Right forelimb (tissue), 1 donor: Measurements from ENCODE around the gene ZBTB37.
"Not testable (repeated sequence)": the region's sequence is repeated elsewhere in the genome, so short reads cannot be mapped to it uniquely, and the experiment has no call there.

ENCODE experiments used
- DNase-seq: peaks from one replicate; pipeline ENCODE4 v3.0.0-alpha.2; 2018

The ZBTB37 gene

DNA sequence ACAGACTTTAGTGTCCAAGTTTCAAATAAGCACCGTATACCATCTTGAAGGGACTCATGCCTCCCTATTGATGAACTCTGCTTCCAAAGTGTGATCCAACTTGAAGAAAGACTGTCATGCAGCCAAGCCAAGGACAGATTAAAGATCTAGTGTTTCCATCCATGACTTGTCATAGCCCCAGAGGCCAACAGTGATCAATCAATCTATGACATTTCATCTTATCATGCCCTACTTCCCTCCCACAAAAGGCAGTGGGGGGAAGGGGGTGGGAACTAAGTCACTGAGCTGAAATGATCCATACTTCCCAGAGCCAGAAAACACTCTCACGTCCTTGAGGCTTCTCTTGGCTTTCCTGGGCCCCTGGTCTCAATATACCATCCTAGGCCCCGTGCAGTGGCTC, 44.9 kb downstream of the ZBTB37 start:
- DNase-seq = no peak

DNA sequence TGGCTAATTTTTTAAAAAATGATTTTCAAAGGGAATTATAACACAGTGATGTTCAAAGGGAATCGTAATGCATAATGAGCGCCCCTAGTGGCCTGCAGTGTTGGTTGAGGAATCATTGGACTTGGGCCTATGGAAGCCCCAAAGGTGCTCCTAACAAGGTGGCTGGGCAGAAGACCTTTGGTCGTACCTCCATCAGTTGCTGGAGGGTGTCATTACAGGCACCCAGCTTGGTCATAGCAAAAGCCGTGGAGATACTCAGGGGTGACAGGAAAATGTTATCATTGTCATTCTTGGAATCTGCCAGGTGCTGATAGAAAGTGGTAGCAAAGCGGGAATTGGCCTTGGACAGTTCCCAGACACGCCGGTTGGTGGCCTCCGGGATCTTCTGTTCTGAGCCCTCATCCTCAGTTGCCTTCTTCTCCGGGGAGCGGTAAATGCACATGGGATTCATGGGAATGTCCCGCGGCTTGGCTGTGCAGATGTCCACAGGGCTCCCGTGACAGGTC, 46.2 kb downstream of the ZBTB37 start:
- DNase-seq = no peak

DNA sequence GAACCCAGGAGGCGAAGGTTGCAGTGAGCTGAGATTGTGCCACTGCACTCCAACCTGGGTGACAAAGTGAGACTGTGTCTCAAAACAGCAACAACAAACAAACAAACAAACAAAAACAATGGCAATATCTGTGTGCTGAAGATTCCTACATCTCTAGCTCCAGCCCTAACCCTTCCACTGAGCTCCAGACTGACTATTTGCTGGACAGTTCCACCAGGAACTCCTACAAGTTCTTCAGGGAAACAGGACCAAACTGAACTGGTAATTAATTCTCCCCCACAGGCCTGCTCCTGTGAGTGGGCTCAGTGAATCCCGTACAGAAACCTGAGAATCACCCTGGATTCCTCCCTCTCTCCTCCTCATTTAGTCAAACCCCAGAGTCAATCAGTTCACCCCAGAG, 47.4 kb downstream of the ZBTB37 start:
- no peak for DNase-seq

DNA sequence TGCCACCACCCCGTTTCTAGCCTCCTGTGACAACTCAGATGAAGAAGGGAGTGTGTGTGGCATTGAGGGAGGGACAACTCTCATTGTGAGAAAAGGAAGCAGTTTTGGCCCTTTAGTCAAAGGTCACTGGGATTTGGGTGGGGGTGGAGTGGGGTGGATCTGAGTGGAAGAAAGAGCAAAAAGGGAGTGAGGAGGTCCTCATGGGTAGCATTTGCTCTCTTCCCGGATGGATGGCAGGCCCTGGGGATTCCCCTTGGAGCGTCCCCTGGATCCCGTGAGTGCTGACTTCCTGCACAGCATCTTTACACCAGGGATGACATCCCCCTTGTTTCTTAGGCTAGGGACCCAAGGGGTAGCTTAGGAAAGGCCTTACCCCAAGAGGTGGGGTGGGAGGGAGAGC, 48.5 kb downstream of the ZBTB37 start:
- DNase-seq = no peak

DNA sequence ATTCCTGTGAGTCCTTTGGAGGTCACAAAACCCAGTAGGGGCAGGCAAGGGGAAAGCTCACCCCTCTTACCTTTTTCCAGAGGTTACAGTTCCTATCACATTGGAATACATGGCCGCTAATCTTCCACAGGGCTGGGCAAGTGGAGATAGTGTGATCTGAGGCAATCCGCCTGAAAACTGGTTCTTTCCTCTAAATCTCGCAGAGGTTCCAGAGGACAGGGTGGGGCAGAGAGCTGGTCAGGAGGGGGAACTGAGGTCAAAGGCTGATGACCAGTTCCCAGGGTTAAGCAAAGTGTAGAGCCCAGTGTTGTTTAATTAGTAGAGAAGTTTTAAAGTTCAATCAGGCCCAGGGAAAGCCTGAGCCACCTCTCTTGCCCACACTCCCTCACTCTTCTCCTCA, 49.0 kb downstream of the ZBTB37 start, which contains the start of gene SERPINC1:
Gene SERPINC1 (minus strand): TSS at position 179 of the 400 bp plus-strand sequence. CDS start 68 bp downstream, at position 111.
- DNase-seq = no peak

DNA sequence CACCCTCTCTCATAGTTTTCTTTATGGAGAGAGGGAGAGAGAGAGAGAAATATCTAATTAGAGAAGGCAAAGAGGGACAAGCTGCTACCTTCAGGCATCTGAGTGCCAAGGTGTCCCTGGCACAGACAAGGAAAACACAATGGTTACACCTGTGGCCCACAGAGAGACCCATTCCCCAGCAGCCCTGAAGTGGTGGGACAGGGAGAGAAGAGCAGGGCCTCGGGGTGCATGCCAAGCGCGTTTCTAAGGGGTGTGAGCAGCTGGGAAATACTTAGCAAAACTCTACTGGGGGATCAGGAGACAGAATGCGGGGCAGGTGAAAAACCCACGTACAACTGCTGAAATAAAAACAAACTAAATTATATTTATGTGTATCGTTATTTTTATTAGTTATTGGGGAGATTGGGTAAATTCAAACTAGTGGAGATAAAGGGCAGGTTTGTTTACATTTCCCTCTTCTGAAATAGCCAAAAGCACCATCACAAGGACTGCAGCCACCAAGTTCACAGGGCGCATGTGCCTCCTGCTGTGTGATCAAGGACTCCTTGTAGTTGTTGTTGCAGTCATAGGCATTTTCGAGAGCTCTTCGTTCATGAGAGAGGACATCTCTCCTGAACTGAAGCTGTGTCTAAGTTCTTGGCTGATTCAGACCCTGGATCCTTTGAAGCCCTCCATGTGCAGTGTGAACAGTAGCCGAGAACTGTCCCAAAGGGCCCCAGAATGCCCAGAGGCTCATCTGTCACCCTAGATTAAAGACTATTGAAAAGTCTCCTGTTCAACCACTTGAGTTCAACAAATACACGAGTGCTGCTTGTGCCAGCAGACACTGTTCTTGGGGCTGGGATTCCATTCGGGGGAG, 49.7 kb downstream of the ZBTB37 start:
- no peak for DNase-seq

DNA sequence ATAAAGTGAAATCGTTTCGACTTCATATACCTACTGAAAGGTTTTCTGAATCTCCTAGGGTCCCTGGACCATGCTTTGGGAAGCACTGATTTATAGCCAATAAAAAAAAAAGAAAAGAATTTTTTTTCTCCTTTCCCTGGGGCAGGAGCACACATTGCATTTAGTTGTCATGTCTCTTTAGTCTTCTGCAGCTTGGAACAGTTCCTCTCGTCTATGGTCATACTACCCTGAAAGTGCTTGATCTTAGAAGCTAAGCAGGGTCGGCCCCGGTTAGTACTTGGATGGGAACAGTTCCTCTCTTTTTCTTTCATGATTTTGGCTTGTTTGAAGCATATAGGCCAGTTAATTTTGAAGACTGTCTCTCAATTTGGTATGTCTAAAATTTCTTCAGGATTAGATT, 52.7 kb downstream of the ZBTB37 start:
- no peak for DNase-seq

DNA sequence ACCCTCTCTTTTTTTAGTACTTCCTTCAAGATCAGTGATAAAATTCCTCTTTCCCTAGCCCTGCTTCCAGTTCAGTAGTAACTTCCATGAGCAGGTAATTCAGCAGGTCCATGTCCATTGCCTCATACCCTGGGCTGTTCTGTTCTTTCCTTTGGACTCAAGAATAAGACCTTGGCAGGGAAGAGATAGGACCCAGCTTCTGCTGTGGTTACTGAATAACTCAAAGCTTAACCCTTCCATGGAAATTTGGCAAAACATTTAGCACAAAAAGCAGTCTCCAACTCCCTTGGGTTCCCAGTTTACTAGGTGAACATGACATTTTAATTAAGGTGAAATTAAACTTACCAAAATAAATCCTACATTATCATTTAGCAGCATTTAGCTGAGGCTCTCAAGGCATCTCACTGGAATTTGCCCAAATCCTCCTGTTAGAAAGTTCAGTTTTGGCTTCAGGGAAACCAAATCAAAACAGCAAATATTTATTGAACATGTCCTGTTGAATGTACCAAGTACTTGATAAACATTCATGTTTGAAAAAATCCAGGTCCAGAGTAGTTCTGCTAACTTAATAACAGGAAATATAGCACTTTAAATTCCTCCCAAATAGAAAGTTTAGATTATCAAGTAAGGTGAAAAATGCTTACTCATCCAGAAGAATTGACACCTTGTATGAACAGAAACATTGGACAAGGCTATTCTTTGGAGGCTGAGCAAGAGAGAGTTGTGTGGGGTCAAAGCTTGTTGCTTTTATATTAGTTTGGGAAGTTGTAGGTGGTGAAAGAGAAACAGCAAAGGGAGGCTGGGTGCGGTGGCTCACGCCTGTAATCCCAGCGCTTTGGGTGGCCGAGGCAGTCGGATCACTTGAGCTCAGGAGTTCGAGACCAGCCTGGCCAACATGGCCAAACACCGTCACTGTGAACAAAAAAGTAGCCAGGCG, 57.4 kb downstream of the ZBTB37 start:
- DNase-seq = no peak

DNA sequence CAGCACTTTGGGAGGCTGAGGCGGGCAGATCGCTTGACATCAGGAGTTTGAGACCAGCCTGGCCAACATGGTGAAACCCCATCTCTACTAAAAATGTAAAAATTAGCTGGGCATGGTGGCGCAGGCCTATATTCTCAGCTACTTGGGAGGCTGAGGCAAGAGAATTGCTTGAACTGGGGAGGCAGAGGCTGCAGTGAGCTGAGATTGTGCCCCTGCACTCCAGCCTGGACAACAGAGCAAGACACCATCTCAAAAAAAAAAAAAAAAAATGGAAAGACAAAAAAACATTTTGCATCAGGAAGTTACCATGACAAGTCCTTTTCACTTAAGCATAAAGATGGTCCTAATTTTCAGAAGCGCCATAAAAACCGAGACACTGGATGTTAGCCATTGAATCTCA, 62.4 kb downstream of the ZBTB37 start:
- not testable (repeated sequence) for DNase-seq

DNA sequence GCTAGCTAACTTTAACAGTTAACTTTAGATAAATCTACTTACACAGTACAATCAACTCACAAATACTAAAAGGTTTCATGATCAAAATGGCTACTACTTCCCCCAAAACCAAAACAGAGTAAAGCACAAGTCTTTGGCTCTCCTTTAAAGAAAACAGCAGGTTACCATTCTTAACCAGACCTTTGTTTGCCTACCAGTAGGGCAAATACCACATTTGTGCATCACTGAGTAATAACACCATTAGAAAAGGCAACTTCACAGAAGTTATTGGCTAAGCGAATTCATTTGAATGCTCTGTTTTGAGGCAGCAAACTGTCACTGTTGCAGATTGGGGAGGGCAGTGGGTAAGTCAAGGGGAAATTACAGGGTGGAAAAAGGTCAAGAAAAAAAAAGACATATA, 66.3 kb downstream of the ZBTB37 start:
- DNase-seq = no peak

DNA sequence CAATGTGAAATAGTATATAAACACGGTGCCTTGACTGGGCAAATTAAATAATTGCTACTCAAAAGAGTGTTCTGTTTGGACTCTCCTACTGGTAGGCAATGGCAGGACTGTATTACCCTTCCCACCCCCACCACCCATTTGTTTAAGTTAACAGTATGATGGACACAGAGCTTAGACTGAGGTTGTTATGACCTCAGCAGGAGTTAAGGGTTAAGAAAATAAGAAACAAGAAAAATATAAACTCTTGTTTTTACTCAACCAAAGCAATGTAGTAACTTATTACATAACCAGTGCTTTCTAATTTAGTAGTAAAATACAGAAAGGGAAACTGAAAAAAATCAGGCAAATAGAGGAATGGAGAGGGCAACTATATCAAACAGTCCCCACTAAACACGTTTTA, 68.9 kb downstream of the ZBTB37 start:
- no peak for DNase-seq

DNA sequence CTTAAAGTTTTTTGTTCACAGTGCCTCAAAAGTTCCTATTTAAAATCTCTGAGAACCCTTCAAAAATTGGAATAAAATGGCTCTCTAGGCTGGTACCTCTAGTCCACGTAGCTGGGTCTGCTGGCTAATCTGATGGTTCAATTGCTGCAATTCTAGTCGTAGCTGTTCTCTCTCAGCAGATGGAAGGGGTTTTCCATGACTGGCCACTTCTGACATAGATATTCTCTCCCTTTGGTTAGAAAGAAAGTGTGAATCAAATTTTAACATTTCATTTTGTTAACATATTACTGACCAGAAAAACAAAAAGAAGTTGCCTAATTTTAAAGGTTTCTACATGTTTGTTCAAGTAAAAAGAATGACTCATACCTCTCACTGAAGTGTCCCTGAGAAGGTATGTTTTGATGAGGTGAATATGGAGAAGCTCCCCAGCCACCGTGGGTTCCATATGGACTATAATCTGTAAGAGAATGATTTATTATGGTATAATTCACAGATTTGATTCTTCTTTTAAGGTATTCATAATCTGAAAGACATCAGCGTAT, 78.3 kb downstream of the ZBTB37 start:
- no peak for DNase-seq

DNA sequence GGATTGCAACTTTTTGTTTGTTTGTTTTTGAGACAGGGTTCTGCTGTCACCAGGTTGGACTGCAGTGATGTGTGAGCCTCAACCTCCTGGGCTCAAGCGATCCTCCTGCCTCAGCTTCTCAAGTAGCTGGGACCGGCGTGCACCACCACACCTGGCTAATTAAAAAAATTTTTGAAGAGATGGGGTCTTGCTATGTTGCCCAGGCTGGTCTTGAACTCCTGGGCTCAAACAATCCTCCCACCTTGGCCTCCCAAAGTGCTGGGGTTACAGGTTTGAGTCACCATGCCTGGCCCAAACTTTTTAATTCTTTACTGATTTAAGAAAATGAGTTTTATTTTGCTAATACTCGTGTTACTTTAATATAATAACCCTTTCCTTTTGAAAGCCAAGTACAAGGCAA, 80.4 kb downstream of the ZBTB37 start:
- no peak for DNase-seq
